ENCODE results near the gene GARIN5A.

- TF ChIP-seq CTCF (IDR thresholded peaks at IDR 0.05), result no peak
- no peak for TF ChIP-seq POLR2A (IDR thresholded peaks at IDR 0.05)
- TF ChIP-seq POLR2AphosphoS5 (IDR thresholded peaks at IDR 0.05; ENCODE audit: insufficient read depth in 1 of 2, low read depth in 1 of 2), result no peak
Measured at GRCh38 chr19:50435221-50435620, 41.4 kb downstream of the GARIN5A start.
